AG08396 (cell line): ENCODE measurements around the gene C6orf136.

Experiments used
- DNase-seq: peaks from one replicate; pipeline ENCODE4 v3.0.0; 2012; ENCODE audit warnings: low spot score, mixed read lengths

Gene C6orf136, protein sequence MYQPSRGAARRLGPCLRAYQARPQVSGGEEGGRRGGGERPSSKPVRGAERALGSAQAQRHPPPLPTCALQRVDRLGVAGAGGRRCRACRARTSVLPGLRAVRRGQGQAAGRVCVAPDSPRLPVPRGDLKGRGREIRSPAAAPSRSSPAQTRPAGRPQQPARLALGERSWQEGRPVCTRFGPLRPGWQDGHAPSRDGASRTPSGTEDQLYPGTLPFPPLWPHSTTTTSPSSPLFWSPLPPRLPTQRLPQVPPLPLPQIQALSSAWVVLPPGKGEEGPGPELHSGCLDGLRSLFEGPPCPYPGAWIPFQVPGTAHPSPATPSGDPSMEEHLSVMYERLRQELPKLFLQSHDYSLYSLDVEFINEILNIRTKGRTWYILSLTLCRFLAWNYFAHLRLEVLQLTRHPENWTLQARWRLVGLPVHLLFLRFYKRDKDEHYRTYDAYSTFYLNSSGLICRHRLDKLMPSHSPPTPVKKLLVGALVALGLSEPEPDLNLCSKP

DNA sequence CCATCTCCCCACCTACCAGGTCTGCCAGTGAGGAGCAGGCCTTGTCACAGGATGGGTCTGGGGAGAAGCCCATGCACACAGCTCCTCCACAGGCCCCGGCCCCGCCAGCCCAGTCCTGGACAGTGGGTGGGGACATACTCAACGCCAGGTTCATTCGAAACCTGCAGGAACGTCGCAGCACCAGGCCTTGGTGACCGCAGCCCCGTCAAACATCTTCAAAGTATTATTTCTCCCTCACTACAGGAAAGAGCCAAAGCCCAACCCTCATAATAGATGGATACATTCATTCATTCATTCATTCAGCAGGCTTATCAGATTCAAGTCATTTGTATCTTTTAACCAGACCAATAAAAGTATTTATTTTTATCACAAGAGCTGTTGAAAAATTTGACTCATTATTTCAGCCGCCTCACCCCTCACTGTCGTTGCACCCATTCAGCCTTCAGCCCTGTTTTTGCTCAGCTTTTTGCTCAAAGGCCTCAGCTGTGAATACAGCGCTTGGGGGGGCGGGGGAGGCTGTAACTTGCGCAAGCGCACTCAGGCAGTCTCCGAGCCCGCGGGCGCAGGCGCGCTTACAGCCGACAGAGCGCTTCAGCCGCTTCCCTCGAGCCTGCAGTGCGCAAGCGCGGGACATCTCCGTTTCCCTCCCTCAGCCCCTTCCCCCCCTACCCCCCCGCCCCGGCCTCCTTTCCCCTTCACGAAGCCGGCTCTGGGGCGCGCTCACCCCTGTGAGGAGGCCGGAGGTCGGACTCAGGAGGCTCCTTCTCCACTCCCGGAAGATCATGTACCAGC, at the start of gene C6orf136:
C6orf136 (plus strand) TSS at position 684 of the 792 bp plus-strand sequence; CDS start at position 783, 99 bp downstream.
- DNase-seq: peak; percentile 99

- DNase-seq: peak; percentile 79
Measured at GRCh38 chr6:30597315-30598144, 49.4 kb upstream of the C6orf136 start.

DNA sequence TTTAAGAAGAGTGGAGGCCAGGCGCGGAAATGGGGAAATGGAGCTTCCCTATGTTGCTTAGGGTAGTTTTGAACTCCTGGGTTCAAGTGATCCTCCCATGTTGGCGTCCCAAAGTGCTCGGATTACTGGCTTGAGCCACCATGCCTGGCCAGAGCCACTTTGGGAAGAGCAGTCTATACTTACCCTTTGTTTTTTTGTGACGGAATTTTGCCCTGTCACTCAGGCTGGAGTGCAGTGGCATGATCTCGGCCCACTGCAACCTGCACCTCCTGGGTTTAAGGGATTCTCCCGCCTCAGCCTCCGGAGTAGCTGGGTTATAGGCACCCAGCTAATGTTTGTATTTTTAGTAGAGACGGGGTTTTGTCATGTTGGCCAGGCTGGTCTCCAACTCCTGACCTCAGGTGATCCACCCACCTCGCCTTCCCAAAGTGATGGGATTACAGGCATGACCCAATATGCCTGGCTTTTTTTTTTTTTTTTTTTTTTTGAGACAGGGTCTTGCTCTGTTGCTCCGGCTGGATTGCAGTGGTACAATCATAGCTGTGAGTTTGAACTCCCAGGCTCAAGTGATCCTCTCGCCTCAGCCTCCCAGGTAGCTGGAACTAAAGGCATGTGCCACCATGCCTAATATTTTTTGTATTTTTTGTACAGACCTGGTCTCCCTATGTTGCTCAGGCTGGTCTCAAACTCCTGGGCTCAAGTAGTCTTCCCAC, 47.9 kb upstream of the C6orf136 start:
- no peak for DNase-seq

DNA sequence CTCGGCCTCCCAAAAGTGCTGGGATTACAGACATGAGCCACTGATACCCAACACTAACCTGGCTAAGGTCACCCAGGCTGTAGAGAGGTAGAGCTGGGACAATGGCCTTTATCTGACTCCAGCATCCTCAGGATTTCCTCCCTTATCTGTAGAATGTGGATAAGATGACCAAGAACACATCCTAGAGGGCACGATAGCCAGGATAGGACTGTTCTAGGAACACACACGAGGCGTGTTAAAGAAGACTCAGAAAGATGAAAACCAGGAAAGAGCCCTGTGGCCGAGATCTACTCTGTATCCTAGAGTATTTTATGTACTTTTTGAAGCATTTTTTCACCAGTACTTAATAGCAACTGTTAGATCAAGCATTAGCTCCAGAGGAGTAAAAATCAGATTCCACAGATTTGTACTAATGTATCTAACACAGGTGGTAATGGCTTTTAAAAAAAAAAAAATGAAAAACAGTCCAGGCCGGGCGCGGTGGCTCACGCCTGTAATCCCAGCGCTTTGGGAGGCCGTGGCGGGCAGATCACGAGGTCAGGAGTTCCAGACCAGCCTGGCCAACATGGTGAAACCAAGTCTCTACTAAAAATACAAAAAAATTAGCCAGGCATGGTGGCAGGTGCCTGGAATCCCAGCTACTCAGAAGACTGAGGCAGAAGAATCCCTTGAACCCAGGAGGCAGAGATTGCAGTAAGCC, 47.2 kb upstream of the C6orf136 start:
- no peak for DNase-seq

DNA sequence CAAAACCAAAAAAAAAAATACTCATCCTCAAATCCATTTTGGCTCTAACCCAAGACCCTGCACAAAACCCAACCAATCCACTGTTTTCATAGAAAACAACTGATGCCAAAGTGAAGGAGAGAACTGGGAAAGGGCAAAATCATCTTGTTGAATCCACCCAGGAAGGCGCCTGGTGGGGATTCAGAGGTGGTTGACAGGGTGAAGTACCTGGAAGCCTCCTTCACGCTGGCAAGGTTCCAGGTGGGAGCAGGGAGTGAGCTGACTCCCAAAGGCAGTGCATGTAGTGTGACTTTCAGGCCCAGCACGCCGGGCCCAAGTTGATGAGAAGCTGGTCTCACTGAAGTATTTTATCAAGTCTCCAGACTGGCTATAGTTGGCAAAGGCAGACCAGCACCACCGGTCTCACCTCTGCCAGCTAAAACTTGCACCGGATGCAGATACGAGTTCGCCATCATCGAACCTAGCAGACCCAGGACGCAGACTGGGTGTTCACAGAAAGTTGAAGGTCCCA, 46.4 kb upstream of the C6orf136 start:
- DNase-seq: no peak

DNA sequence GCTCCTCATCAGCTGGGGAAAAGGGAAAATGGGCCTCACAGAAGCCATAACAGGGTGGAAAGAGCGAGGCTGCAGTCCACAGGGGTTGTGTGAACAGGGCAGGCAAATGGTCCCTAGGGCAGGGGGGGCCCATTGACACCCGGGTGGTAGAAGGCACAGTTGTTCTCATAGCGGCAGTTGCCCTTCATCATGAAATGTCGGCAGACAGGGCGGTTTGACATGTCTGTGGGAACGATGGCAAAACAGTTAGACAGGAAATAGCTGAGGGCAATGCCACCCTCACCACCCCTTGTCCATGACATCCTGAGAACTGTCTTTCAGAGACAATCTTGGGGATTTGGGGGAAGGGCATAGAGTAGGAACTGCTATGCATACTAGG, 45.5 kb upstream of the C6orf136 start:
- no peak for DNase-seq

DNA sequence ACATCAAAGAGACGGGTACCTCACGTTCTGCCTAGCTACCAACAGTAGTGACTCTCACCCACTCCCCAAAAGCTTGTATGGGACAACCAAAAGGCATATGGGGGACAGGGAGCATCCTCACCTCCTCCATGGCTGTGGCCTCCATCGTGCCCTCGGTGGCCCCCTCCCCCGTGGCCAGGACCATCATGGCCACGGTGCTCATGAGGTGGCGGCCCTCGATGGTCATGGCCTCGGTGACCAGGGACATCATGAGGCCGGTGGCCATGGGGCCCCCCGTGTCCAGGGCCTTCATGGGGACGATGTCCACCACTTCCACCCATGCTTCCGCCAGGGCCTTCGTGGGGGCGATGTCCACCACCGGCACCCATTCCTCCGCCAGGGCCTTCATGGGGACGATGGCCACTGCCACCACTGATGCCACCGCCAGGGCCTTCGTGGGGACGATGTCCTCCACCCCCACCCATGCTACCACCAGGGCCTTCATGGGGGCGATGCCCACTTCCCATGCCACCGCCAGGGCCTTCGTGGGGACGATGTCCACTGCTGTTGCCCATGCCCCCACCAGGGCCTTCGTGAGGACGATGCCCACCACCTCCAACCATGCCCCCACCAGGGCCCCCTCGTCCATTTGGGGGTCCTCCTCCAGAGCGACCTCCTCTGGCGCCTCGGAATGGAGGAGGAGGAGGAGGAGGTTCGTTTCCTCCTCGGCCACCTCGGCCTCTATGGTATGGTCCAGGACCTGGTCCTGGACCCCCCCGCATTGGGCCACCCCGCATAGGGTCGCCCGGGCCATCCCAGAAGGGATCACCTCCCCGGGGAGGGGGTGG, 44.9 kb upstream of the C6orf136 start:
- no peak for DNase-seq

GRCh38 chr6:30603961-30604360, 43.0 kb upstream of the C6orf136 start:
- no peak for DNase-seq

- no peak for DNase-seq
Measured at GRCh38 chr6:30610065-30610464, 36.9 kb upstream of the C6orf136 start.

DNA sequence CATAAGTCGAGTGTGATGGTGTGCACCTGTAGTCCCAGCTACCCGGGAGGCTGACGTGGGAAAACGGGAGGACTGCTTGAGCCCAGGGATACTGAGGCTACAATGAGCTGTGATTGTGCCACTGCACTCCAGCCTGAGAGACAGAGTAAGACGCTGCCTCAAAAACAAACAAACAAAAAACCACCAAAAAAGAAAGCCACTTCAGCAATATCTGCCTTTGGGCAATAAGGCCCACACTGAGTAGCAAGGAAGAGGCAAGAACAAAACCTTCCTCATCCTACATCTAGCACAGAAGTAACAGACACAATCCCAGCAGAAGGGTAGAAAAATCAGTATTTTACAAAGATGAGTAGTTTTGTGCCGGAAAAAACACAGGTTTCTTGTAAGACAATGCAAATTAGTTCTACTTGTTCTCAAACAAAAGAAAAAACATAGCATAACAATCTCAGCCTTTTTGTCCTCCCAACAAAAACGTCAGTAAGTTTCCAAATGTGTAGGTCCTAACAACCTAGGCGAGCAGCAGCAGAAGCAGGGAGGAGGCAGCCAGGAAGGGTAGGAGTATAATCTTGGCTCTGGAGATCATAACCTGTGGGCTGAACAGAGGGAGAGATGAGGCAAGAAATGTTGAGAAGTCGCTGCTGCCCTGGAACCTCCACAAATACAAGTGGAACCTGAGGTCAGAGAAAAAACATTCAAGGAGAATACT, 35.6 kb upstream of the C6orf136 start:
- DNase-seq: no peak

DNA sequence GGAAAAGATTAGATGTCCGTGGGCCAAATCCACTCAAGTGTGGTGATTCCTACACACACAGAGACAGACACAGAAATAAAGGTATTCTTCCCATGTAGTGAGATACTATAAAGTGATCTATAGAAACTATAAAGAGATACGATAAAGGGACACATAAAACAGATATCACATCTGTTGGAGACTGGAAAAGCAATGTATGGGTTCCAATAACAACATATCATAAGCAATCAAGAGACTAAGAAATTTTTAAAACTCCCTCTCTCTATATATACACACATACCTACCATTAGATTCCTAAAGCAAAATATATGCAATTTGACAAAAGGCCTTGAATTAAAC, 35.1 kb upstream of the C6orf136 start:
- no peak for DNase-seq

GRCh38 chr6:30612213-30612612, 34.7 kb upstream of the C6orf136 start:
- DNase-seq: no peak

DNA sequence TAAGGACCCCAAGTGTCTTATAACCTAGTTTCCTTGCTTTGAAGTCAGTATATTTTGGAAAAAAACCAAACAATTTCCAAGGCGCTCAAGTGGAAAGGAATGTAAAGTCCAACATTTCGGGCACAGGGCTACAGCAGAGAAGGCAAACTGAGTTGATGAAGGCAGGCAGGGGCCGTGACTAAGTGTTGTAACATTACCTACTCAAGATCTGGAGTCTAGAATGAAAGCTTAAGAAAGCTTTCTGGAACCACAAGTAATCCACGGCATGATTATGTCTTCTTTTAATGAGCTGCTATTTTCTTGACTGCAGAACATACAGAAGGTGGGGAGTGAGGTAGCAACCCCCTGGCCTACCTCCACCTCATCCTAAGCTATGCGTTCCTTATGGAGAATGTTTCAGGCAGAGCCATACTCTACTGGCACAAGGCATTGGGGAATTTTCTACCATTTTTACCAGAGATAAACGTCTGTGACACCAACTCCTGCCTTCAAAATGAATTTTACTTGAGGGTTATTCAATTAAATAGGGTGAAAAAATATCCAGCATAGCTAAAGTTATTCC, 34.2 kb upstream of the C6orf136 start:
- peak; percentile 45 for DNase-seq

DNA sequence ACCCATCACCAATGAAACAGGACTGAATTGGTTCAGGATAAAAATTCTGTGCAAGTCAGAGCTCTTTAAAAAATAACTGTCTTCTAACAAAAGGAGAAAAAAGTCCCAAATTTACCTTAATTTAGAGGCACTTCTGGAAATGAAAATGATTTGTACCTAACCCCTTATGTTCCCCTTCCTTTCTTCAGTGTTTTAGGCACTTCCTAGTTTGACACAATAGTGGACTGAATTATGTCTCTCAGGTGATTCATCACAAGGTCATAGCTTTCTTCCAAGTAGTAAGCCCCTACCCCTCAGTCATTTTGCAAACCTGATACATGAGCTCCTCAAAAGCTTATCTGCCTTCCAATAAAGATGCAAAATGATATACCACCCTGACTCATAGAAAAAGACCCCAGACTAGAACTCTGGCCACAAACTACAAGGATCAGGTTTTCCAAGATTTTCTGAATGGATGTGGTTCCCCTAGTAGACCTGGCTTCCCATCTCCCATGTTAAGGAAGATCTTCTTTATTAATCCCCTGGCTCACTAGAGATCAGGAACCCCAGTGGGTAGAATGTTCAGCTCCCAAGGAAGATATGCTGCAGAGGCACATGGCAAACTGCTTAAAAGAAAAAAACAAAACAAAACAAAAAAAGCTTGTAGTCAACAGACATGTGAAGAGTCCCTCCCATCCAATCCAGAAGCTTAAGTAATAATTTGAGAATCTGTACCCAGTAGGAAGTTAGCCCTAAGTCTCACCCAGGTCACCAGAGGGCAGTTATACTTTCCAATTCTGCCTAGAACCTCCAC, 33.5 kb upstream of the C6orf136 start:
- DNase-seq: no peak

- no peak for DNase-seq
Measured at GRCh38 chr6:30614044-30614842, 32.7 kb upstream of the C6orf136 start.

DNA sequence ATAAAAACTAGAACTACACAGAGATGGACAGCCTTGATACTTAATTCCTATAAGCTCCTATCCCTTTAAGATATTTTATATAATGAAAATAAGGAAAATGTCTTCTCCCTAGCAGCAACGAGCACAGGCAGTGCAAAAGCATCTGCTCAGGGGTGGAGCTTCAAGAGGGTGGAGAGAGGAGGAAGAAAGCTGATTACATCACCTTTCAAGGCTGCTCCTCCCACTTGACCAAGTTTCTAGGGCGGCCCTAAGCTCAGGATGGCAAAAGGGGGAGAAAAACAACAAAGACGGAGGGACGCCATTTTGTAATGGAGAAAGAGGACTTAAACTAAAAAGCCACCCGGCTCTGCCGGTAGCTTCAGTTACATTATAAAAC, 32.1 kb upstream of the C6orf136 start:
- peak; percentile 85 for DNase-seq

- no peak for DNase-seq
Measured at GRCh38 chr6:30615219-30615957, 31.5 kb upstream of the C6orf136 start.
